HepG2 (cell line): Measurements from ENCODE around the gene FAM76A. TPM values are rescaled to one million over a fixed set of nuclear protein-coding genes. Genes with fewer than 3 reads are reported as not detected.

Experiments
- ATAC-seq: fragments of 200-7000 bp; cut with Tn5 transposase; 3 replicates; pipeline ENCODE4 v1.9.1; 2020; ENCODE audit warnings: mild to moderate bottlenecking, moderate library complexity
- BruUV-seq: library from RNA; stranded (reverse); fragments of 400-500 nt; replicated peaks from 2 replicates; lab custom pipeline; 2021; lab: Mats Ljungman, UMichigan
- CTCF ChIA-PET: fragments of 300-600 bp; formaldehyde crosslinking; extraction: SDS; loops from one replicate; lab custom pipeline; 2021; ENCODE audit warnings: low total read pairs, inconsistent platforms, low intra/inter-chr PET ratio; lab: Yijun Ruan, JAX
- POLR2A ChIA-PET: fragments of 350-600 bp; sonication (Branson Sonifier 250); formaldehyde crosslinking; loops from one replicate; lab custom pipeline; 2020; ENCODE audit warnings: antibody characterized with exemption, inconsistent platforms; lab: Yijun Ruan, JAX
- DNase-seq: peaks from one replicate; pipeline ENCODE4 v3.0.0-alpha.2; 2015; ENCODE audit warnings: low spot score
- FAIRE-seq: peaks from 3 replicates; lab custom pipeline; 2011; peaks lifted over from hg19 to GRCh38; lab: Jason Lieb, UNC
- H2AFZ ChIP-seq: one replicate; pipeline ENCODE4 v1.6.1; 2011; ENCODE audit warnings: low read length, inconsistent platforms
- H3K27ac ChIP-seq: fragments of 300-600 bp; 3 replicates; pipeline ENCODE4 v1.8.0; 2011; ENCODE audit warnings: mixed run types, mild to moderate bottlenecking, mixed read lengths, low read length, inconsistent platforms; ENCODE audit not compliant: insufficient read depth; ENCODE audit errors: extremely low read length
- H3K27me3 ChIP-seq, 2 experiments: fragments of 200-600 bp in 1 of 2; 2 replicates in 1 of 2; 3 replicates in 1 of 2; pipeline versions ENCODE4 v1.6.0 to v1.8.0; 2011; ENCODE audit warnings: low read length in 2 of 2, mild to moderate bottlenecking in 2 of 2, moderate library complexity in 2 of 2, inconsistent platforms in 1 of 2; ENCODE audit not compliant: insufficient read depth in 2 of 2, control insufficient read depth in 1 of 2
- H3K36me3 ChIP-seq, 2 experiments: fragments of 200-600 bp in 1 of 2; replicated peaks in 1 of 2; 2 replicates in 1 of 2; 3 replicates in 1 of 2; pipeline versions ENCODE4 v1.5.1 to v1.8.0; 2011; ENCODE audit warnings: low read length in 2 of 2, inconsistent platforms in 1 of 2; ENCODE audit not compliant: insufficient read depth in 2 of 2, control insufficient read depth in 1 of 2
- H3K4me1 ChIP-seq: 2 replicates; pipeline ENCODE4 v1.5.1; 2012; ENCODE audit warnings: low read length, inconsistent platforms; ENCODE audit not compliant: insufficient read depth
- H3K4me2 ChIP-seq: 2 replicates; pipeline ENCODE4 v1.6.0; 2011; ENCODE audit warnings: low read depth, low read length, inconsistent platforms
- H3K4me3 ChIP-seq, 3 experiments: fragments of 200-600 bp in 1 of 3; sonication (generic), shearing (Covaris generic) in 1 of 3; replicated peaks in 1 of 3; 2 replicates each; pipeline ENCODE4 v1.5.1; 2011 to 2016; ENCODE audit warnings: low read length in 3 of 3, inconsistent platforms in 2 of 3, low read depth in 2 of 3, mild to moderate bottlenecking in 2 of 3, control low read depth in 1 of 3, mixed read lengths in 1 of 3; ENCODE audit not compliant: insufficient read depth in 1 of 3
- H3K79me2 ChIP-seq: one replicate; pipeline ENCODE4 v1.6.1; 2011; ENCODE audit warnings: low read length, inconsistent platforms; ENCODE audit not compliant: insufficient read depth
- H3K9ac ChIP-seq: 2 replicates; pipeline ENCODE4 v1.6.0; 2011; ENCODE audit warnings: mild to moderate bottlenecking, low read depth, low read length, inconsistent platforms; ENCODE audit not compliant: insufficient read depth
- H3K9me3 ChIP-seq: 2 replicates; pipeline ENCODE4 v1.5.1; 2012; ENCODE audit warnings: mild to moderate bottlenecking, low read length
- H4K20me1 ChIP-seq: 2 replicates; pipeline ENCODE4 v1.6.0; 2011; ENCODE audit warnings: inconsistent platforms, mild to moderate bottlenecking, low read length, moderate library complexity; ENCODE audit not compliant: insufficient read depth
- ARNTL ChIP-seq: sonication (generic); formaldehyde crosslinking; IDR thresholded peaks from 2 replicates; pipeline ENCODE4 v1.4.0; 2020; ENCODE audit warnings: mild to moderate bottlenecking, missing genetic modification reagents
- CC2D1A ChIP-seq: sonication (generic); formaldehyde crosslinking; IDR thresholded peaks from 2 replicates; pipeline ENCODE4 v1.8.1; 2023; ENCODE audit warnings: mild to moderate bottlenecking, missing genetic modification reagents
- CCAR2 ChIP-seq: fragments of 200-400 bp; formaldehyde crosslinking; optimal IDR thresholded peaks from 2 replicates; pipeline ENCODE3; 2018; ENCODE audit warnings: low read depth, mild to moderate bottlenecking, low read length, moderate library complexity
- ELF4 ChIP-seq: sonication (generic); formaldehyde crosslinking; IDR thresholded peaks from 2 replicates; pipeline ENCODE4 v1.5.0; 2020; ENCODE audit warnings: missing genetic modification reagents, mild to moderate bottlenecking, moderate library complexity, borderline replicate concordance
- HNRNPLL ChIP-seq: fragments of 200-400 bp; formaldehyde crosslinking; IDR thresholded peaks from 2 replicates; pipeline ENCODE4 v1.6.1; 2017; ENCODE audit warnings: mild to moderate bottlenecking, low read depth, low read length; ENCODE audit not compliant: poor library complexity, severe bottlenecking
- ISX ChIP-seq: sonication (generic); formaldehyde crosslinking; conservative IDR thresholded peaks from 2 replicates; pipeline ENCODE4 v1.5.0; 2020; ENCODE audit warnings: missing genetic modification reagents
- KDM5A ChIP-seq: fragments of 200-600 bp; sonication (generic); IDR thresholded peaks from 2 replicates; pipeline ENCODE4 v1.7.0; 2018; ENCODE audit warnings: antibody characterized with exemption, mild to moderate bottlenecking, low read length, borderline replicate concordance
- NFRKB ChIP-seq: fragments of 450-650 bp; IDR thresholded peaks from 2 replicates; pipeline ENCODE4 v1.6.1; 2017
- NR2C2 ChIP-seq: sonication (generic); formaldehyde crosslinking; IDR thresholded peaks from 2 replicates; pipeline ENCODE4 v1.4.0; 2020; ENCODE audit warnings: missing genetic modification reagents, mild to moderate bottlenecking, moderate library complexity, borderline replicate concordance
- PCBP1 ChIP-seq: fragments of 200-400 bp; formaldehyde crosslinking; IDR thresholded peaks from 2 replicates; pipeline ENCODE4 v1.6.1; 2017; ENCODE audit warnings: mild to moderate bottlenecking, low read depth, low read length, borderline replicate concordance
- ZFP62 ChIP-seq: sonication (generic); formaldehyde crosslinking; IDR thresholded peaks from 2 replicates; pipeline ENCODE4 v1.4.0; 2020; ENCODE audit warnings: missing genetic modification reagents
- ZNF34 ChIP-seq: sonication (generic); formaldehyde crosslinking; IDR thresholded peaks from 2 replicates; pipeline ENCODE4 v1.4.0; 2020; ENCODE audit warnings: mild to moderate bottlenecking, missing genetic modification reagents, borderline replicate concordance
- ZNF557 ChIP-seq: sonication (generic); formaldehyde crosslinking; IDR thresholded peaks from 2 replicates; pipeline ENCODE4 v1.4.0; 2020; ENCODE audit warnings: missing genetic modification reagents
- ZNF607 ChIP-seq: sonication (generic); formaldehyde crosslinking; IDR thresholded peaks from 2 replicates; pipeline ENCODE4 v1.5.1; 2020; ENCODE audit warnings: missing genetic modification reagents, mild to moderate bottlenecking, borderline replicate concordance
- WGBS: methylation state at CpG from one replicate; pipeline ENCODE4 v1.1.6; 2017; ENCODE audit warnings: low lambda C conversion rate; 5-methylcytosine and 5-hydroxymethylcytosine counted together
- in situ Hi-C: cut with HindIII; loops from 2 replicates; pipeline ENCODE4 v1.10.0; 2017; ENCODE audit warnings: low pct_unique_long_range_greater_than_20kb; ENCODE audit not compliant: extremely low pct_ligation_motif_present
- intact Hi-C: fragments of 100-400 bp; cut with micrococcal nuclease; formaldehyde crosslinking; loops from one replicate; pipeline ENCODE4 v1.10.0; 2022; ENCODE audit not compliant: unreplicated experiment
- polyA plus RNA-seq, 8 experiments: library from polyadenylated mRNA; depleted of rRNA in 3 of 8; stranded (reverse) in 7 of 8; unstranded in 1 of 8; fragments of >200 nt; fragmentation: Illumina TruSeq in 4 of 8; extraction: Trizol in 4 of 8; gene quantifications; 2 replicates each; pipeline versions ENCODE4 v1.2.1 to v1.2.3, GENCODE V29; 2011 to 2016; ENCODE audit warnings: low read depth in 4 of 8, missing spikeins in 1 of 8, mixed read lengths in 1 of 8; ENCODE audit not compliant: insufficient read depth in 1 of 8
- total RNA-seq, 5 experiments: library from RNA; depleted of rRNA; stranded (reverse); fragments of >200 nt; fragmentation: Illumina TruSeq; extraction: Trizol; gene quantifications; 2 replicates each; pipeline ENCODE4 v1.2.3, GENCODE V29; 2016; ENCODE audit warnings: low read depth in 1 of 5
- TF ChIP-seq, protein P1 (sequence below): IDR thresholded peaks from 2 replicates; pipeline ENCODE4 v1.6.1; 2018; ENCODE audit warnings: missing genetic modification reagents
- TF ChIP-seq, protein P2 (sequence below), 2 experiments: sonication (generic) in 1 of 2; formaldehyde crosslinking in 1 of 2; IDR thresholded peaks; 2 replicates each; pipeline versions ENCODE4 v1.5.1 to v1.6.1; 2011 to 2020; ENCODE audit warnings: borderline replicate concordance in 1 of 2, low read depth in 1 of 2, low read length in 1 of 2, mild to moderate bottlenecking in 1 of 2, missing genetic modification reagents in 1 of 2, moderate library complexity in 1 of 2
- TF ChIP-seq, protein P3 (sequence below): sonication (generic); formaldehyde crosslinking; IDR thresholded peaks from 2 replicates; pipeline ENCODE4 v1.4.0; 2020; ENCODE audit warnings: mild to moderate bottlenecking, missing genetic modification reagents

The FAM76A gene
- total and polyA plus RNA-seq, 2 of the 13 experiments (the other 11 are each of a cell fraction or from before 2014, with no cell fraction given): 4.2 to 15.7 TPM

DNA sequence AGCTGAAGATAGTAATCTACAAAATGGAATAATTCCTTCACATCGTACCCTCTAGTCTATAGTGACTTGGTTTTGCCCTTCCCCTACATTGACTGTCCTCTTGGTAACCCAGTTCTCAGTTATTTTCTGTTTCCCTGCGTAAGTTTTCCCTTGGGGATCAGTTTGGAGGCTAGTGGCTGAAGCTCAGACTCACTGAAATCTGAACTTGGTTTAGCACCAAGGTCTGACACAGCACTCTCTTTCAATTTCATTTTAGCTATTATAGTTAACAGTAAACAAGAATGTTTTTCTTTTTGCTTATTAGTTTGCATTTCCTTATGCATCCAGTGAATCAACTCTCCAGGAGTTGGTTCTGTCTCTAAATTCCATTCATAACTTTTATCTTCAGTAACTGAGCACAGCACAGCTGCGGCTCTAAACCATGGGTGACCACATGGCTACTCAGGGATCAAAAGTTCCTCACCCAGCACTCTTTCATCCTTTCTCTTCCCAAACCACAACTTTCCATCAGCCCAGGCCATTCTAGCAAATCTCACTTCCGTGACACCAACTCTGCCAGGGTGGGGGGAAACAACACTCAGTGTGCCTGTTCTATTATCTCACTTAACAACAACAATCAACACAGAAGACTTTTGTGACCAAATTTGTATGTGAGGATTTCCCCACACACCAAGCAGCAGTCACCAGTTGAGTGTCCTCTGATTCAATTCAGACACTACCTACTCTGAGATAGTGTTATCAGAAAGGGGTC, 36.2 kb upstream of the FAM76A start:
- peaks cover 4 to 36% of the 10 kb centered on the region in 2 experiments; a peak in 4 of 5 replicates for H3K27me3 ChIP-seq
- no peak for DNase-seq
- no peaks in the 10 kb centered on the region for H4K20me1 ChIP-seq
- BruUV-seq: no TSS peak
- no peak overlapping the region for H3K27ac ChIP-seq
- FAIRE-seq: no peak
- peak overlapping the region; percentile 18; the same call in 1 of the 2 replicates for H3K4me2 ChIP-seq
- WGBS: 12% methylated on average over 4 of the region's 4 CpGs
- no peaks in the 10 kb centered on the region for H3K36me3 ChIP-seq
- no peak overlapping the region for H3K4me3 ChIP-seq
- no peaks in the 10 kb centered on the region for H3K9me3 ChIP-seq
- no peak for TF ChIP-seq PCBP1
- no peak for TF ChIP-seq ZFP62 (CRISPR knock-in tag)
- TF ChIP-seq ZNF607 (CRISPR knock-in tag): no peak
- no peak for TF ChIP-seq ARNTL (CRISPR knock-in tag)
- no peak for TF ChIP-seq KDM5A
- no peak for TF ChIP-seq CCAR2
- TF ChIP-seq HNRNPLL: no peak
- TF ChIP-seq ZNF34 (CRISPR knock-in tag): no peak
- TF ChIP-seq NFRKB: no peak
- no peak for TF ChIP-seq CC2D1A (CRISPR knock-in tag)
- TF ChIP-seq, protein P1, sequence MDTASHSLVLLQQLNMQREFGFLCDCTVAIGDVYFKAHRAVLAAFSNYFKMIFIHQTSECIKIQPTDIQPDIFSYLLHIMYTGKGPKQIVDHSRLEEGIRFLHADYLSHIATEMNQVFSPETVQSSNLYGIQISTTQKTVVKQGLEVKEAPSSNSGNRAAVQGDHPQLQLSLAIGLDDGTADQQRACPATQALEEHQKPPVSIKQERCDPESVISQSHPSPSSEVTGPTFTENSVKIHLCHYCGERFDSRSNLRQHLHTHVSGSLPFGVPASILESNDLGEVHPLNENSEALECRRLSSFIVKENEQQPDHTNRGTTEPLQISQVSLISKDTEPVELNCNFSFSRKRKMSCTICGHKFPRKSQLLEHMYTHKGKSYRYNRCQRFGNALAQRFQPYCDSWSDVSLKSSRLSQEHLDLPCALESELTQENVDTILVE (CRISPR knock-in tag): no peak
- no peak for TF ChIP-seq NR2C2 (CRISPR knock-in tag)
- TF ChIP-seq, protein P2, sequence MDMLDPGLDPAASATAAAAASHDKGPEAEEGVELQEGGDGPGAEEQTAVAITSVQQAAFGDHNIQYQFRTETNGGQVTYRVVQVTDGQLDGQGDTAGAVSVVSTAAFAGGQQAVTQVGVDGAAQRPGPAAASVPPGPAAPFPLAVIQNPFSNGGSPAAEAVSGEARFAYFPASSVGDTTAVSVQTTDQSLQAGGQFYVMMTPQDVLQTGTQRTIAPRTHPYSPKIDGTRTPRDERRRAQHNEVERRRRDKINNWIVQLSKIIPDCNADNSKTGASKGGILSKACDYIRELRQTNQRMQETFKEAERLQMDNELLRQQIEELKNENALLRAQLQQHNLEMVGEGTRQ (IDR thresholded peaks at IDR 0.05; ENCODE audit: low read depth, low read length): no peak
- TF ChIP-seq, protein P2 (CRISPR knock-in tag; IDR thresholded peaks at IDR 0.05; ENCODE audit: borderline replicate concordance): no peak
- TF ChIP-seq, protein P3, sequence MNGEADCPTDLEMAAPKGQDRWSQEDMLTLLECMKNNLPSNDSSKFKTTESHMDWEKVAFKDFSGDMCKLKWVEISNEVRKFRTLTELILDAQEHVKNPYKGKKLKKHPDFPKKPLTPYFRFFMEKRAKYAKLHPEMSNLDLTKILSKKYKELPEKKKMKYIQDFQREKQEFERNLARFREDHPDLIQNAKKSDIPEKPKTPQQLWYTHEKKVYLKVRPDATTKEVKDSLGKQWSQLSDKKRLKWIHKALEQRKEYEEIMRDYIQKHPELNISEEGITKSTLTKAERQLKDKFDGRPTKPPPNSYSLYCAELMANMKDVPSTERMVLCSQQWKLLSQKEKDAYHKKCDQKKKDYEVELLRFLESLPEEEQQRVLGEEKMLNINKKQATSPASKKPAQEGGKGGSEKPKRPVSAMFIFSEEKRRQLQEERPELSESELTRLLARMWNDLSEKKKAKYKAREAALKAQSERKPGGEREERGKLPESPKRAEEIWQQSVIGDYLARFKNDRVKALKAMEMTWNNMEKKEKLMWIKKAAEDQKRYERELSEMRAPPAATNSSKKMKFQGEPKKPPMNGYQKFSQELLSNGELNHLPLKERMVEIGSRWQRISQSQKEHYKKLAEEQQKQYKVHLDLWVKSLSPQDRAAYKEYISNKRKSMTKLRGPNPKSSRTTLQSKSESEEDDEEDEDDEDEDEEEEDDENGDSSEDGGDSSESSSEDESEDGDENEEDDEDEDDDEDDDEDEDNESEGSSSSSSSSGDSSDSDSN (CRISPR knock-in tag): no peak
- no peak for TF ChIP-seq ZNF557 (CRISPR knock-in tag)
- no peak for TF ChIP-seq ELF4 (CRISPR knock-in tag)
- TF ChIP-seq ISX (CRISPR knock-in tag): no peak
- H3K4me1 ChIP-seq: peaks cover 25% of the 10 kb centered on the region
- ATAC-seq: no peak
- no peaks in the 10 kb centered on the region for H3K79me2 ChIP-seq
- H2AFZ ChIP-seq: no peak overlapping the region
- POLR2A ChIA-PET: no interaction called here
- in situ Hi-C loops: no loop called here
- no peak overlapping the region for H3K9ac ChIP-seq
- intact Hi-C loops: no loop called here
- CTCF ChIA-PET: no interaction called here
